Measurements from ENCODE around the gene ZNF644. TPM values are rescaled to one million over a fixed set of nuclear protein-coding genes. Genes with fewer than 3 reads are reported as not detected.

Gene ZNF644
- total and polyA plus RNA-seq, 7 donors = 16.3 to 35.6 (median 27.5) TPM

- intact Hi-C loops (cut with DNase I) = loop anchor here (5.0 to 10.0 kb wide), 2 partner anchors 241 to 249 kb away; partner anchors contain the start of gene BARHL2 (in 1 of the 2)
- H3K4me3 ChIP-seq = no peak overlapping the region
- TF ChIP-seq CTCF (IDR thresholded peaks at IDR 0.05) = no peak
- ATAC-seq = no peak
- H3K27me3 ChIP-seq (ENCODE audit: insufficient read depth in 3 of 3, low read length in 2 of 3) = no peaks in the 10 kb centered on the region
- H3K36me3 ChIP-seq (ENCODE audit: insufficient read depth in 1 of 2, low read depth in 1 of 2) = no peaks in the 10 kb centered on the region
- peaks cover 44% of the 10 kb centered on the region for H3K4me1 ChIP-seq
- H3K9me3 ChIP-seq = no peaks in the 10 kb centered on the region
- 59 to 68% (median 67%) methylated on average over 1 of the region's 1 CpG for WGBS, 3 donors
- no peak for DNase-seq
- H3K27ac ChIP-seq = no peak overlapping the region
Measured at GRCh38 chr1:90963651-90964050, 58.2 kb downstream of the ZNF644 start.

- intact Hi-C loops (cut with DNase I) = loop anchor here (5.0 to 10.0 kb wide), 2 partner anchors 241 to 248 kb away; partner anchors contain the start of gene BARHL2 (in 1 of the 2)
- WGBS, 3 donors = 57 to 76% (median 64%) methylated on average over 2 of the region's 2 CpGs
Measured at GRCh38 chr1:90963236-90963635, 58.6 kb downstream of the ZNF644 start.

GRCh38 chr1:90959352-90960206 is 62.3 kb downstream of the ZNF644 start:
- 60 to 73% (median 61%) methylated on average over 5 of the region's 5 CpGs for WGBS, 3 donors
- TF ChIP-seq CTCF (IDR thresholded peaks at IDR 0.05) = no peak
- DNase-seq (no peak), ATAC-seq (peak; percentile 61 to 83 (median 82))
- no peak overlapping the region for H3K4me3 ChIP-seq
- H3K27ac ChIP-seq = no peak overlapping the region
- H3K9me3 ChIP-seq = no peaks in the 10 kb centered on the region
- H3K27me3 ChIP-seq (ENCODE audit: insufficient read depth in 3 of 3, low read length in 2 of 3) = no peaks in the 10 kb centered on the region
- peaks cover 52% of the 10 kb centered on the region for H3K4me1 ChIP-seq
- no peaks in the 10 kb centered on the region for H3K36me3 ChIP-seq (ENCODE audit: insufficient read depth in 1 of 2, low read depth in 1 of 2)
- intact Hi-C loops (cut with DNase I) = loop anchor here (5.0 to 10.0 kb wide), 4 partner anchors 37 to 375 kb away; partner anchors contain the start of gene BARHL2 (in 1 of the 2)

More at GRCh38 chr1:90963236-90963635, 58.6 kb downstream of the ZNF644 start:
- H3K36me3 ChIP-seq (ENCODE audit: insufficient read depth in 1 of 2, low read depth in 1 of 2) = no peaks in the 10 kb centered on the region
- H3K9me3 ChIP-seq = no peaks in the 10 kb centered on the region
- no peak for TF ChIP-seq CTCF (IDR thresholded peaks at IDR 0.05)
- ATAC-seq (peak; percentile 53 to 71 (median 62)), DNase-seq (no peak)
- H3K4me3 ChIP-seq = no peak overlapping the region
- H3K4me1 ChIP-seq = peaks cover 44% of the 10 kb centered on the region
- H3K27ac ChIP-seq = no peak overlapping the region
- no peaks in the 10 kb centered on the region for H3K27me3 ChIP-seq (ENCODE audit: insufficient read depth in 3 of 3, low read length in 2 of 3)

GRCh38 chr1:90957497-90957896 is 64.3 kb downstream of the ZNF644 start:
- Histone ChIP-seq H3K27ac (no peak overlapping the region), H3K4me1 (peaks cover 35% of the 10 kb centered on the region), H3K9me3 (no peaks in the 10 kb centered on the region), H3K4me3 (no peak overlapping the region), H3K27me3 (ENCODE audit: insufficient read depth in 3 of 3, low read length in 2 of 3) (no peaks in the 10 kb centered on the region), H3K36me3 (ENCODE audit: insufficient read depth in 1 of 2, low read depth in 1 of 2) (no peaks in the 10 kb centered on the region)
- ATAC-seq = no peak
- no peak for DNase-seq
- no peak for TF ChIP-seq CTCF (IDR thresholded peaks at IDR 0.05)
- intact Hi-C loops (cut with DNase I) = loop anchor here in 1 of 2 donors (5.0 to 10.0 kb wide), 2 partner anchors 35 to 373 kb away; no protein-coding TSS in a partner anchor

Data from psoas muscle (tissue), 8 donors.